Prostate gland (tissue), 2 donors: ENCODE measurements around the gene SPOCK1. TPM values are rescaled to one million over a fixed set of nuclear protein-coding genes. Genes with fewer than 3 reads are reported as not detected.

Experiments used
- DNase-seq: peaks from one replicate; pipeline ENCODE4 v3.0.0-alpha.2; 2019; ENCODE audit warnings: low spot score
- H3K27ac ChIP-seq, 2 donors: fragments of 200-600 bp; sonication (generic); 2 replicates each; pipeline ENCODE4 v1.5.1; 2017 to 2019
- H3K27me3 ChIP-seq: fragments of 200-600 bp; sonication (generic); replicated peaks from 2 replicates; pipeline ENCODE4 v1.5.1; 2019; ENCODE audit not compliant: insufficient read depth
- H3K36me3 ChIP-seq, 2 donors: fragments of 200-600 bp; sonication (generic); 1 replicate in 1 of 2; 2 replicates in 1 of 2; pipeline versions ENCODE4 v1.5.1 to v1.8.1; 2017 to 2019
- H3K4me1 ChIP-seq: fragments of 200-600 bp; sonication (generic); replicated peaks from 2 replicates; pipeline ENCODE4 v1.5.1; 2019
- H3K4me3 ChIP-seq, 2 donors: fragments of 200-600 bp; sonication (generic); 2 replicates each; pipeline ENCODE4 v1.5.1; 2017 to 2019
- H3K9me3 ChIP-seq: fragments of 200-600 bp; sonication (generic); 2 replicates; pipeline ENCODE4 v1.5.1; 2017
- POLR2A ChIP-seq: fragments of 450-650 bp; IDR thresholded peaks from one replicate; pipeline ENCODE4 v1.6.1; 2016; ENCODE audit warnings: antibody characterized with exemption, mild to moderate bottlenecking
- POLR2AphosphoS5 ChIP-seq: sonication (generic); formaldehyde crosslinking; IDR thresholded peaks from one replicate; pipeline ENCODE4 v1.6.1; 2017; ENCODE audit warnings: antibody characterized with exemption
- WGBS: methylation state at CpG from one replicate; pipeline ENCODE4 v1.1.5; 2018; 5-methylcytosine and 5-hydroxymethylcytosine counted together
- intact Hi-C: fragments of 100-400 bp; cut with DNase I; formaldehyde crosslinking; loops from one replicate; pipeline ENCODE4 v1.14.2; 2022
- total RNA-seq, 2 donors: library from RNA; depleted of rRNA; stranded (reverse); fragments of >200 nt; gene quantifications; one replicate each; pipeline ENCODE4 v1.1.0, GENCODE V29; 2016
- TF ChIP-seq, protein P1 (sequence below), 4 experiments: fragments of 200-600 bp in 2 of 4; fragments of 450-650 bp in 2 of 4; sonication (generic) in 2 of 4; IDR thresholded peaks; 1 replicate in 3 of 4; 2 replicates in 1 of 4; pipeline ENCODE4 v1.5.1; 2016 to 2019; ENCODE audit warnings: antibody characterized with exemption in 4 of 4, mild to moderate bottlenecking in 2 of 4, moderate library complexity in 2 of 4

Gene SPOCK1
- total RNA-seq, 2 donors from 2014 or later = 89.4 to 92.9 TPM

DNA sequence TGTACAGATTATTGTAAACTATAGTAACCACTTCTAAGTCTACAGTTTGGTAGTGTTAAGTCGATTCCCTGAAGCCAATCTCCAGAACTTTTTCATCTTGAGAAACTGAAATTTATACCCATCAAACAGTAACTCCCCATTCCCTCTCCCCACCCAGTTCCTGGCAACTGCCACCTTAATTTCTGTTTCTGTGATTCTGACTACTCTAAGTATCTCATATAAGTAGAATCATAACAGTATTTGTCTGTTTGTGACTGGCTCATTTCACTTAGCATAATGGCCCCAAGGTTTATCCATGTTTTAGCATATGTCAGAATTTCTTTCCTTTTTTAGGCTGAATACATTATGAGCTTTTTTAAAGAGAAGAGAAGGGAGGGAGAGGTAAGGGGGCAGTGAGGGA, 61.4 kb downstream of the SPOCK1 start:
- 77% methylated on average over 1 of the region's 1 CpG for WGBS
- TF ChIP-seq POLR2AphosphoS5 = no peak
- no peak for TF ChIP-seq POLR2A
- TF ChIP-seq, protein P1, sequence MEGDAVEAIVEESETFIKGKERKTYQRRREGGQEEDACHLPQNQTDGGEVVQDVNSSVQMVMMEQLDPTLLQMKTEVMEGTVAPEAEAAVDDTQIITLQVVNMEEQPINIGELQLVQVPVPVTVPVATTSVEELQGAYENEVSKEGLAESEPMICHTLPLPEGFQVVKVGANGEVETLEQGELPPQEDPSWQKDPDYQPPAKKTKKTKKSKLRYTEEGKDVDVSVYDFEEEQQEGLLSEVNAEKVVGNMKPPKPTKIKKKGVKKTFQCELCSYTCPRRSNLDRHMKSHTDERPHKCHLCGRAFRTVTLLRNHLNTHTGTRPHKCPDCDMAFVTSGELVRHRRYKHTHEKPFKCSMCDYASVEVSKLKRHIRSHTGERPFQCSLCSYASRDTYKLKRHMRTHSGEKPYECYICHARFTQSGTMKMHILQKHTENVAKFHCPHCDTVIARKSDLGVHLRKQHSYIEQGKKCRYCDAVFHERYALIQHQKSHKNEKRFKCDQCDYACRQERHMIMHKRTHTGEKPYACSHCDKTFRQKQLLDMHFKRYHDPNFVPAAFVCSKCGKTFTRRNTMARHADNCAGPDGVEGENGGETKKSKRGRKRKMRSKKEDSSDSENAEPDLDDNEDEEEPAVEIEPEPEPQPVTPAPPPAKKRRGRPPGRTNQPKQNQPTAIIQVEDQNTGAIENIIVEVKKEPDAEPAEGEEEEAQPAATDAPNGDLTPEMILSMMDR (IDR thresholded peaks at IDR 0.05) = no peak
- intact Hi-C loops = no loop called here
- no peak for DNase-seq
- no peaks in the 10 kb centered on the region for H3K4me1 ChIP-seq
- no peak overlapping the region for H3K4me3 ChIP-seq
- no peaks in the 10 kb centered on the region for H3K36me3 ChIP-seq
- H3K27ac ChIP-seq = no peak overlapping the region
- no peaks in the 10 kb centered on the region for H3K9me3 ChIP-seq
- no peaks in the 10 kb centered on the region for H3K27me3 ChIP-seq

DNA sequence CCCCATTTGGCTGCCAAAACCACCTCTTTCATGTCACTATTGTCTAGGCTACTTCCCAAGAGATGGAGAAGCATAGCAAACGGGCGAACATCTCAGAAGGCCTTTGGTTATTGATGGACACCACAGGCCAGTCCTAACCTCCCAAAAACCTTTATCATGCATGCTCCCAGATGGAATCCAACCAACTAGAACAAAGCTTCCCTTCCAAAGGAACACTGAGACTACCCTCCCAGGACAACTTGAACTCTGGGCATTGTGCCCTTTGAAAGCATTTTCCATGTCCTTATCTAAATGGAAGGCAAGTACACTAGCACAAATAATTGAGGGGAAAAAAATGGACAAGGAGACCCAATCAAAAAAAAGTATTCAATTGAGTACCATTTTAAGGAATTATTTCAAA, 65.6 kb downstream of the SPOCK1 start:
- Histone ChIP-seq H3K27ac (no peak overlapping the region), H3K36me3 (no peaks in the 10 kb centered on the region), H3K9me3 (no peaks in the 10 kb centered on the region), H3K27me3 (no peaks in the 10 kb centered on the region), H3K4me3 (no peak overlapping the region), H3K4me1 (no peaks in the 10 kb centered on the region)
- intact Hi-C loops = no loop called here
- DNase-seq = no peak
- 86% methylated on average over 2 of the region's 2 CpGs for WGBS
- TF ChIP-seq POLR2A (no peak), POLR2AphosphoS5 (no peak)
- TF ChIP-seq, protein P1 (IDR thresholded peaks at IDR 0.05) = no peak

DNA sequence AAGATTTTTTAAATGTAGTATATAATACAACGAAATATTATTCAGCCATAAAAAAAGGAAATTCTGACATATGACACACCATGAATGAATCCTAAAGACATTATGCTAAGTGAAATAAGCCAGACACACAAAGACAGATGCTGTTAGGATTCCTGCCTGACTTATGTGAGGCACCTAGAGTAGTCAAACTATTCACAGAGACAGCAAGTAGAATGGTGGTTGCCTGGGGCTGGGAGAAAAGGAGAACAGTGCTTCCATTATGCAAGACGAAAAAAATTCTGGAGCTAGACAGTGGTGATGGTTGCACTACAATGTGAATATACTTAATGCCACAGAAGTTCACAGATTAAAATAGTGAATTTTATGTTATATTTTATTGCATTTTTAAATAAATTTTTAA, 66.8 kb downstream of the SPOCK1 start:
- WGBS = 44% methylated on average over 2 of the region's 2 CpGs
- TF ChIP-seq POLR2AphosphoS5 (no peak), POLR2A (no peak)
- TF ChIP-seq, protein P1 (IDR thresholded peaks at IDR 0.05) = no peak
- intact Hi-C loops = no loop called here
- no peak overlapping the region for H3K27ac ChIP-seq
- no peaks in the 10 kb centered on the region for H3K9me3 ChIP-seq
- no peaks in the 10 kb centered on the region for H3K36me3 ChIP-seq
- no peak for DNase-seq
- H3K4me1 ChIP-seq = no peaks in the 10 kb centered on the region
- H3K27me3 ChIP-seq = no peaks in the 10 kb centered on the region
- no peak overlapping the region for H3K4me3 ChIP-seq

DNA sequence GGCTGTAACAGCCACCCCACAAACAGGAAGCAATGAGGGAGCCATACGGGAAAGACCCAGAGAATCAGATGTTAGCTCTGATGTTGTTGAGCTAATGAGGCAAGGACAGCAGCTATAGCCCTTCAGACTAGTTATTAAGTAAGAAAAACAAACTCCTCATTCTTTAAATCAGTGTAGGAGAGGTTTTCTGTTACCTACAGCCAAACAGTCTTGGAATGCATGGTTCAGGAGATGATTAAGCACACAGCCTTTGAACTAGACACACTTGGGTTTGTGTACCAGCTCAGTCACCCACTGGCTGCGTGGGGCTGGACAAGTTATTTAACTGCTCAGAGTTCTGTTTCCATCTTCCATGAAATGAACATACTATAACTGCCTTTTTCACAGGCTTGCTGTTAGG, 68.1 kb downstream of the SPOCK1 start:
- H3K27ac ChIP-seq = no peak overlapping the region
- no peak for TF ChIP-seq POLR2A
- TF ChIP-seq POLR2AphosphoS5 = no peak
- TF ChIP-seq, protein P1 (IDR thresholded peaks at IDR 0.05) = no peak
- intact Hi-C loops = no loop called here
- H3K36me3 ChIP-seq = no peaks in the 10 kb centered on the region
- WGBS = 23% methylated on average over 2 of the region's 2 CpGs
- H3K9me3 ChIP-seq = no peaks in the 10 kb centered on the region
- no peak for DNase-seq
- no peak overlapping the region for H3K4me3 ChIP-seq
- no peaks in the 10 kb centered on the region for H3K27me3 ChIP-seq
- no peaks in the 10 kb centered on the region for H3K4me1 ChIP-seq

DNA sequence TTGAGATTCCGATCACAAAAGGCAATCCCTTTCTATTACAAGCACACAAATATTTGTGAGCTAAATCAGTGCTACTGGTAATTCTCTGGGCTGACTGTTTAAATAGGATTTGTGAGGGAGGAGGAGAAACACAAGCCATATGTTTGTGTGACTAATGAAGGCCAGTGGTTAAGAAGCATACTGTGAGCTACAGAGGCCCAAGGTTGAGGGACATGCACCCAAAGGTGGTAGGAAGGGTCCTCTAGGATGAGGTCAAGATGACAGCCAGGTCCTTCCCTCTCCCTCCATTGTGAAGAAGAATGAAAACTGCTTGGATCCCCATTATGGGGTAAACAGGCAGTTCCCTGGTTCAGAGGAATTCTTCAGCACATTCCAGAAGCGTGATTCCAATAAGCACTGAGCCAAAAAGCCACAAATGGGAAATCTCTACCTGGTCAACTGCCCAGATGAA, 83.9 kb downstream of the SPOCK1 start:
- Histone ChIP-seq H3K27ac (no peak overlapping the region), H3K36me3 (no peaks in the 10 kb centered on the region), H3K27me3 (no peaks in the 10 kb centered on the region), H3K4me3 (no peak overlapping the region), H3K4me1 (no peaks in the 10 kb centered on the region), H3K9me3 (no peaks in the 10 kb centered on the region)
- TF ChIP-seq POLR2AphosphoS5 (no peak), POLR2A (no peak)
- TF ChIP-seq, protein P1 (IDR thresholded peaks at IDR 0.05) = no peak
- intact Hi-C loops = no loop called here
- DNase-seq = no peak
- 59% methylated on average over 2 of the region's 2 CpGs for WGBS
